SH-SY5Y (cell line): ENCODE results near the gene CCDC171.

Source experiments
- GATA2 ChIP-seq: IDR thresholded peaks from 2 replicates; pipeline ENCODE4 v1.6.1; 2011; ENCODE audit warnings: mild to moderate bottlenecking, low read depth, low read length
- GATA3 ChIP-seq: IDR thresholded peaks from 2 replicates; pipeline ENCODE4 v1.6.1; 2011; ENCODE audit warnings: low read depth, mild to moderate bottlenecking, low read length, moderate library complexity

The CCDC171 gene

DNA sequence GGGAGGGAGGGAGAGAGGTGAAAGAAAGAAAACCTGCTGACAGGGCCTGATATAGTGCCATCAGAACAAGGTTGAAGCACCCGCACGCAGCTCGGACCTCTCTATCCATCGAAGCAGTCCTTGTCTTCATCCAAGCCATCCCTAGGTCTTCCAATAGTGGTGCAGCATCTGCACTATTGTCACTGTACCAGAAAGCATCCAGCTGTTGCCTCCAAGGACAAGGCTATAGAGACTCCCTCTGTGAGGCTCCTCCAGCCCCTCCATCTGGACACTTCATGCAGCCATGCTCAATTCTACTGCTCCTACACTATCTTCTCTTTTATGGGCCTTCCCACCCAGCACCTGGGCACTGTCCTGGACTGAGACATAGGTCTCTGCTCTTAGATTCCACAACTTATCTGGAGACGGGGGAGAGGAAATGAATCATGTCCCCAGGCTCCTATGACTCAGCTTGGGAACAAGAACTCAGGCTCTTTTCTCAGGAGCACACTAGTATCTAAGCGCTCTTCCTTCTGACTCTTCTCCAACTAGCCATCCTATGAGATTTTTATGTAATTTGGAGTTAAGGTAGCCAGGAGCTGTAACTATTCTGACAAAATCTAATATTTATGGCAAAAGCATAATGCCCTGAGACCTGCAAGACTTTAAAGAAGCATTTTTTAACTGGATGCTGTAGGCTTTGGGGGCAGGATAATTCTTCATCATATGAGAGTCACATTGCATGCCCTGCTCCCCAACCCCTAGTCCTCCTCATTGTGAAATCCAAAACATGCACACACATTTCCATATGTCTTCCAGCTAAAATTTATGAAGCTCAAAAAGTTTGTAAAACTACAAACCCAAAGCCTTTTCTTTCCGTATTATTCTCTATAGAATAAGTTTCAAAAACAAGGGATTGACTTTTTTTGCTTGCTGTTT lies 446.8 kb downstream of the CCDC171 start:
- TF ChIP-seq GATA2 (no peak), GATA3 (no peak)

DNA sequence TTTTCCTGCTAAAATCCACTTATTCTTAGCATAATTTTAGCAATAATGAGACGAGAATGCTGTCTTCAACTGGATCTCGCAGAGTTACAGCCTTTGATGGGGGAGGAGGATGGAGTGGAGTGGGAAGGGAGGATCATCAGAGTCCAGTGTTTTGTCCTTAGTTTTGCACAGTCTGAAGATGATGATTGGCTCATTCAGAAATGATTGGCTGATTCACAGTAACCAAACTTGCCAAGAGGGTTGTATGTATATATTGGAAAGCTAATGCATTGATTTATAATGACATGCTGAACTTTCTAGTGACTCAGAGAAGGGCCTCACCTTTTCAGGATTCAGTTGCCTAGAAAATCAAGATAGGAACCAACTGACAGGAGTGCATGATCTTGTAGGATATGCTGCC lies 448.0 kb downstream of the CCDC171 start:
- TF ChIP-seq GATA3, result no peak
- TF ChIP-seq GATA2, result no peak

DNA sequence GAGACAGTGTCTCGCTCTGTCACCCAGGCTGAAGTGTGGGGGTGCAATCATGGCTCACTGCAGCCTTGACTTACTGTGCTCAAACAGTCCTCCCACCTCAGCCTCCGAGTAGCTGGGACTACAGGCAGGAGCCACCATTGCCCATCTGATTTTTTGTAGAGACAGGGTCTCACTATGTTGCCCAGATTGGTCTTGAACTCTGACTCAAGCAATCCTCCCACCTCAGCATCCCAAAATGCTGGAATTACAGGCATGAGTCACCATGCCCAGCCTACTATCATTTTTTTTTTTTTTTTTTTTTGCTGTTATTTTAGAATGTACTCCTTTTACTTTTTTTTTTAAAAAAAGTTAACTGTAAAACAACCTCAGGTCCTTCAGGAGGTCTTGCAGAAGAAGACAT lies 449.0 kb downstream of the CCDC171 start:
- TF ChIP-seq GATA3 (no peak), GATA2 (no peak)

DNA sequence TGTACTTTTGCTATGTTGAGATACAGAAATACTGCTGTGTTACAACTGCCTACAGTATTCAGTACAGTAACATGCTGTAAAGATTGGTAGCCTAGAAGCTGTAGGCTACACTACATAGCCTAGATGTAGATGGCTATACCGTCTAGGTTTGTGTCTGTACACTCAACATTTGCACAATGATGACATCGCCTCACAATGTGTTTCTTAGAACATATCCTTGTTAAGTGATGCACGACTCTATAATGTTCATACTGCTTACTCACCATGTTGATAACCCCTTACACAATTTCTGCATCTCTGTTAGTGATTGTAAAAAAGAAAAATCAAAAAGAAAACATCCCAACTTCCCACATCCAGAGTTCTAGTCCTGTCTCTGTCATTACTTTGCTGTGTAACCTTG lies 450.0 kb downstream of the CCDC171 start:
- TF ChIP-seq GATA3, result no peak
- no peak for TF ChIP-seq GATA2

DNA sequence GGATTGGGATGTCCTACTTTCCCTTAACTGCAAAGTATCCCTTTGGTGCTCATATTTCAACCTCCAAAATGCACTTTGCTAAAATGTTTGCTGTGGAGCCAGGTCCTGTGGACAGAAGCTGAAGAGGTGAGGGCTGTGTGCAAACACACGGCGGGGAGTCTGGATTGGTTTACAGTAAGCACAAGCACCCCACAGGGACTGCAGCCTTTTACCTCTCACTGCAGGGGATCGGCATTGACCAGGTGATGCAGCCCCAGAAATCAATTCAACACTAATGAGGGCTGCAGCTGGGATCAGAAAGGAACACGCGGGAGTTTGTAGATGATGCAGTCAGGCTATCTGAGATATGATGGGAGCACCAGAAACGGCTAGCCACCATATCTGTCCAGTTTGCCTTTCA lies 450.9 kb downstream of the CCDC171 start:
- TF ChIP-seq GATA3 (no peak), GATA2 (no peak)

DNA sequence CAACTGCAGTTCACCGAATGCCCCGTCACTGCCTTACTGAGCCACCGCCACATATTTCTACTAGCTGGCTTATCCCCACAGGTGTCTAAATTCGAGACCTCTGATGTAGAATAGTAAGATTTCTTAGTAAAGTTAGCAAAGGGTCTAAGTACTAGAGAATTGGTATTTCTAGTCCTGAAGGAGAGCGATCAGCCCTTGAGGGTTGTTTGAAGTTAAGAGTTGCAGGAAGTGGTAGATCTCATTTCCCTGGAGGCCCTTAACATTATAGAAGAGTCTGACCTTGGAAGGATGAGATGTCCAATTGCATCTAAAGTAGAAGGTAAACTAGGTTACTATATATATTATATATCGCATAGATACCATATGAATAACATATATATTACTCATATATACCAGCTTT lies 451.8 kb downstream of the CCDC171 start:
- no peak for TF ChIP-seq GATA3
- no peak for TF ChIP-seq GATA2

DNA sequence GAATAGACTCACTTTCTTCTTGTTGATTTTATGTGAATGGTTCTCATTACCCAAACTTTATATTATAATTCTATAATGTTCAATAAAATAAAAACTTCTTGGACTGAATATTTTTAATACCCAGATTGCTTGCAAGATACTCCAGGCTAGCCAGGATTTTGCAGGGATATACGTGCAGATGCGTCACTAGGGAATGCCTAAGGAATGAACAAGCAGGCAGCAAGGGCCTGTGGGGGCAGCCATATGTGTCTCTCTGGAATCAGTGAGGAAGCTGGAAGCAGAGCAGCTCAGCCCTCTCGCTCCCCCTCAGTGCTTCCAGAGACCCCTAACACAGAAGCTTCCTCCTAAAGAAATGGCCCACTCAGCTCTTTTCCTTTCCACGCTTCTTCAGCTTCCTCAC lies 457.4 kb downstream of the CCDC171 start:
- TF ChIP-seq GATA3 (no peak), GATA2 (no peak)

DNA sequence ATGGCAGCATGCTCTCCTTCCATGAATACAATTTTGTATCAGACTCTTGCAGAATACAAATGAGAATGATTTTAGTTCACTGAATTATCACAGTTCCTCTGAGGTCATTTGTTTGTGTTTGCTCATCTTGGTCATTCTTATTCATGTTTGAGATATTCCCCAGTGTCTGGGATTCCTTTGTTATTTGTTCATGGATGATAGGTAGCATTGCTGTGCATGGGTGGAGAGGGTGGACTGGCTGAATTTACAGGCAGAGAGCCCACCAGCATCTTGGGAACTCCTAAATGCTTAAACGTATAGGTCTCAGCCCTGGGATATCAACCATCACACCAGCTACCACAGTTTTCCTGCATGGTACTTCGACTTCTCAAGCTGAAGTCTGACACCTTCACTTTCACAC lies 459.8 kb downstream of the CCDC171 start:
- TF ChIP-seq GATA2 (no peak), GATA3 (no peak)

DNA sequence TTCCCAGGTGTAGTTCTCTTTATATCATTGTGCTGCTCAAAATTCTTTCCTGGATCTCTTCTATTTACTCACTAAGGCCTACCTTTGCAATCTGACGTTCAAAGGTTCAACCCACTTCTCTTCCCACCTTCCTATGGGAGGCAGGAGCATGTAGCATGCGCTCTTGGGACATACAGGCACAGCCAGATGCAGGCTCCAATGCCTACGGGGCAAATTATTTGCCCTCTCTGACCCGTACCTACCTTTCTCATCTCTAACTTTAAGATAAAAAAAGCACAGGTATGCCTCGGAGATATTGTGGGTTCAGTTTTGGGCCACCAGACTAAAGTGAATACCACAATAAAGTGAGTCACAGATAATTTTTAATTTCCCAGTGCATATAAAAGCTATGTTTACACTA lies 460.5 kb downstream of the CCDC171 start:
- no peak for TF ChIP-seq GATA2
- no peak for TF ChIP-seq GATA3

DNA sequence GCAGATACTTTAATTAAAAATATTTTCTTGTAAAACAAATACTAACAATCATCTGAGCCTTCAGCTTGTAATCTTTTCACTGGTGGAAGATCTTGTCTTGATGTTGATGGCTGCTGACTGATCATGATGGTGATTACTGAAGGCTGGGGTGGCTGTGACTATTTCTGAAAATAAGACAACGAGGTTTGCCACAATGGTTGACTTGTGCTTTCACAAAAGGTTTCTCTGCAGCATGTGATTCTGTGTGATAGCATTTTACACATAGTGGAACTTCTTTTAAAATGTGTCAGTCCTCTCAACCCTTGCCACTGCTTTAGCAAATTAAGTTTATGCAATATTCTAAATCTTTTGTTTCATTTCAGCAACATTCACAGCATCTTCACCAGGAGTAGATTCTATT lies 461.0 kb downstream of the CCDC171 start:
- TF ChIP-seq GATA2 (no peak), GATA3 (no peak)

DNA sequence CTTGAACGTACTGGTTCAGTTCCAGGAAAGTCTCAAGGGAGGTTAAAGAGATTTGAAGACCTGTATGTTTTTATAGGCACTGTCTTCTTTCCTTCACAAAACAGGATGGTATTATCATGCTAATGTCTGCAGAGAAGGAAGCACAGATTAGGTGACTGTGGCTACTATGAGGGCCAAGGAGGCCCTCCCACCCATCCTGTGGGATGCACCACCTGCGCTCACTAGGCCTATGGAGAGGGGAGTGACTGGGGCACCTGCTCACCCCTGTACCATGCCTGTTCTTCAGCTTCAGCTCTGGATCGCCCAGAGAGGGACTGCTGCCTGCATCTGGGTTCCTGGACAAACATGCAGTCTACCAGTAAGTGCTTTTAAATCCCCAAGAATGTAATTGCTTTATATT lies 469.4 kb downstream of the CCDC171 start:
- TF ChIP-seq GATA3, result no peak
- no peak for TF ChIP-seq GATA2

DNA sequence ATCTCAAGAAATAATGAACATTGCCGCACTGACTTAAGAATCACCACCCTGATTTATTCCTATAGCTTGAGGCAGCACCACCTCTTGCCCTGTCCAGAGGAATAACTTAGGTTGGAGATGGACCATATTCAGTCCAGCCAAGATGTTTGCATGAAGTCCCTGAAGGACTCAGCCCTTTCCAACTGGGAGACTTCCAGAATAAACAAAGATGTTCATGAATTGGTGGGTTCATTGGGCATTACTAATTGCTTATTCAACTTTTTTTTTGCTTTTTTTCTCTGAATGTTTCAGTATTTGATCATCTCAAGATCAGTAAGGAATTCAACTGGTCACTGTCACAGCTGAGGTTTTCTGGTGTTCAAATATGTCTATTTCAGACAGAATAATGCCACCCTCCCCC lies 470.6 kb downstream of the CCDC171 start:
- no peak for TF ChIP-seq GATA2
